Caco-2 (cell line): ENCODE results near the gene INO80C. TPM values are rescaled to one million over a fixed set of nuclear protein-coding genes. Genes with fewer than 3 reads are reported as not detected.

Experiments
- BruUV-seq: library from RNA; stranded (reverse); fragments of 400-500 nt; replicated peaks from 2 replicates; lab custom pipeline; 2021; lab: Mats Ljungman, UMichigan
- CTCF ChIA-PET: fragments of 300-600 bp; sonication (Branson Sonifier 250); formaldehyde crosslinking; loops from one replicate; lab custom pipeline; 2022; ENCODE audit warnings: antibody characterized with exemption; lab: Charles Lee
- POLR2A ChIA-PET: fragments of 300-600 bp; sonication (Branson Sonifier 250); formaldehyde crosslinking; loops from one replicate; lab custom pipeline; 2022; ENCODE audit warnings: antibody characterized with exemption; lab: Charles Lee
- DNase-seq, 2 experiments: peaks; one replicate each; pipeline versions ENCODE4 v3.0.0 to v3.0.0-alpha.2; 2020 to 2022
- H3K27me3 ChIP-seq: replicated peaks from 2 replicates; pipeline ENCODE4 v1.6.0; 2011; ENCODE audit warnings: low read length; ENCODE audit not compliant: control insufficient read depth, insufficient read depth
- H3K36me3 ChIP-seq: 2 replicates; pipeline ENCODE4 v1.5.1; 2011; ENCODE audit warnings: low read length; ENCODE audit not compliant: control insufficient read depth, insufficient read depth
- H3K4me1 ChIP-seq: fragments of 250-450 bp; sonication (Bioruptor Pico); 2 replicates; pipeline ENCODE4 v1.5.1; 2020; ENCODE audit warnings: mild to moderate bottlenecking
- H3K4me3 ChIP-seq: 2 replicates; pipeline ENCODE4 v1.5.1; 2011; ENCODE audit warnings: low read depth, mild to moderate bottlenecking, control low read depth, low read length
- H3K9me3 ChIP-seq: fragments of 250-450 bp; sonication (Bioruptor Pico); 2 replicates; pipeline ENCODE4 v1.5.1; 2020; ENCODE audit warnings: mild to moderate bottlenecking, moderate library complexity
- H3K27ac Mint-ChIP-seq: one replicate; pipeline ENCODE4 v1.8.0; 2022; ENCODE audit warnings: mixed read lengths; ENCODE audit not compliant: unreplicated experiment
- H3K27me3 Mint-ChIP-seq: one replicate; pipeline ENCODE4 v1.8.0; 2022; ENCODE audit warnings: mixed read lengths; ENCODE audit not compliant: insufficient read depth, unreplicated experiment
- H3K36me3 Mint-ChIP-seq: one replicate; pipeline ENCODE4 v1.8.0; 2022; ENCODE audit warnings: mild to moderate bottlenecking, mixed read lengths; ENCODE audit not compliant: insufficient read depth, unreplicated experiment
- H3K4me1 Mint-ChIP-seq: one replicate; pipeline ENCODE4 v1.8.0; 2022; ENCODE audit warnings: low read depth, mixed read lengths; ENCODE audit not compliant: unreplicated experiment
- H3K4me3 Mint-ChIP-seq: one replicate; pipeline ENCODE4 v1.8.0; 2022; ENCODE audit warnings: mild to moderate bottlenecking, moderate library complexity, mixed read lengths; ENCODE audit not compliant: unreplicated experiment
- H3K9me3 Mint-ChIP-seq: one replicate; pipeline ENCODE4 v1.8.0; 2022; ENCODE audit warnings: mixed read lengths; ENCODE audit not compliant: unreplicated experiment
- CTCF ChIP-seq, 2 experiments: fragments of 200-600 bp in 1 of 2; IDR thresholded peaks; 1 replicate in 1 of 2; 2 replicates in 1 of 2; pipeline versions ENCODE4 v1.5.1 to v1.8.0; 2011 to 2022; ENCODE audit warnings: antibody characterized with exemption in 1 of 2, control low read depth in 1 of 2, inconsistent platforms in 1 of 2, low read depth in 1 of 2, low read length in 1 of 2, mild to moderate bottlenecking in 1 of 2, moderate library complexity in 1 of 2; ENCODE audit not compliant: insufficient read depth in 1 of 2, severe bottlenecking in 1 of 2, unreplicated experiment in 1 of 2
- intact Hi-C: fragments of 100-400 bp; cut with micrococcal nuclease; formaldehyde crosslinking; loops from one replicate; pipeline ENCODE4 v1.10.0; 2022; ENCODE audit not compliant: unreplicated experiment
- total RNA-seq: library from RNA; stranded (reverse); gene quantifications from 2 replicates; pipeline ENCODE4 v1.2.3, GENCODE V29; 2022

INO80C gene
- total RNA-seq, 1 experiment from 2014 or later, result 26.6 TPM

- no peaks in the 10 kb centered on the region for H3K36me3 ChIP-seq
- ChIA-PET POLR2A (no interaction called here), CTCF (no interaction called here)
- Mint-ChIP-seq H3K36me3 (no peaks in the 10 kb centered on the region), H3K4me1 (no peaks in the 10 kb centered on the region), H3K27me3 (no peaks in the 10 kb centered on the region), H3K9me3 (no peaks in the 10 kb centered on the region), H3K27ac (no peak overlapping the region), H3K4me3 (no peak overlapping the region)
- no TSS peak for BruUV-seq
- H3K9me3 ChIP-seq, result no peaks in the 10 kb centered on the region
- H3K4me3 ChIP-seq, result no peak overlapping the region
- intact Hi-C loops, result no loop called here
- DNase-seq, result no peak
- H3K4me1 ChIP-seq, result no peaks in the 10 kb centered on the region
- no peaks in the 10 kb centered on the region for H3K27me3 ChIP-seq
- no peak for TF ChIP-seq CTCF (IDR thresholded peaks at IDR 0.05; ENCODE audit: insufficient read depth in 1 of 2, low read depth in 1 of 2, low read length in 1 of 2, severe bottlenecking in 1 of 2, unreplicated experiment in 1 of 2)
Observed at GRCh38 chr18:35443847-35444246, 53.9 kb downstream of the INO80C start.

GRCh38 chr18:35443434-35443833, 54.3 kb downstream of the INO80C start:
- POLR2A ChIA-PET, result no interaction called here

DNA sequence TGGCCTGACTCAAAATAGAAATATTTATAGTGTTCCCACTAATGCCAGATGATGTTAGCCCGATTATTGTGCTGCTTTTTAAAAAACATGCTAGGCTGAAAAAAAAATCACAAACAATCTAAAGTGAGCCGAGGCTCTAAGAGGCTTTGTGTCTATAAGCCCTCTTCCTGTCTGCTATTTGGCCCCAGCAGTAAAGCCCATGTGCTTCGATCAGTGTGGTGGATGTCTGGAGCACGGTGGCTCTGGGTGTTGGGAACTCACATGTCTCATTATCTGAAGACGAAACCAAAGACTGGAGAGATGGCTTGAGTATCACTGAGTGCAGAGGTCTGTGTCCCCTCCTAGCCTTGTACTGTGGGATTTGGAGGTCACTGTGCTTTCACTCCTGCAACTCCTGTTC, 55.1 kb downstream of the INO80C start:
- H3K27me3 ChIP-seq, result no peaks in the 10 kb centered on the region
- Mint-ChIP-seq H3K4me1 (no peaks in the 10 kb centered on the region), H3K9me3 (no peaks in the 10 kb centered on the region), H3K27me3 (no peaks in the 10 kb centered on the region), H3K27ac (no peak overlapping the region), H3K4me3 (no peak overlapping the region), H3K36me3 (peaks cover 6% of the 10 kb centered on the region)
- no peaks in the 10 kb centered on the region for H3K36me3 ChIP-seq
- DNase-seq, result no peak
- no peaks in the 10 kb centered on the region for H3K4me1 ChIP-seq
- BruUV-seq, result no TSS peak
- no peaks in the 10 kb centered on the region for H3K9me3 ChIP-seq
- H3K4me3 ChIP-seq, result no peak overlapping the region
- intact Hi-C loops, result no loop called here
- ChIA-PET POLR2A (no interaction called here), CTCF (no interaction called here)
- TF ChIP-seq CTCF (IDR thresholded peaks at IDR 0.05; ENCODE audit: insufficient read depth in 1 of 2, low read depth in 1 of 2, low read length in 1 of 2, severe bottlenecking in 1 of 2, unreplicated experiment in 1 of 2), result no peak

More at GRCh38 chr18:35443434-35443833, 54.3 kb downstream of the INO80C start:
- no peak overlapping the region for H3K4me3 Mint-ChIP-seq
- no peak overlapping the region for H3K27ac Mint-ChIP-seq
- no peak for DNase-seq
- no peaks in the 10 kb centered on the region for H3K27me3 Mint-ChIP-seq
- Histone ChIP-seq H3K4me3 (no peak overlapping the region), H3K36me3 (no peaks in the 10 kb centered on the region), H3K27me3 (no peaks in the 10 kb centered on the region), H3K9me3 (no peaks in the 10 kb centered on the region), H3K4me1 (no peaks in the 10 kb centered on the region)
- H3K4me1 Mint-ChIP-seq, result no peaks in the 10 kb centered on the region
- intact Hi-C loops, result no loop called here
- no TSS peak for BruUV-seq
- no peak for TF ChIP-seq CTCF (IDR thresholded peaks at IDR 0.05; ENCODE audit: insufficient read depth in 1 of 2, low read depth in 1 of 2, low read length in 1 of 2, severe bottlenecking in 1 of 2, unreplicated experiment in 1 of 2)
- CTCF ChIA-PET, result no interaction called here
- peaks cover 3% of the 10 kb centered on the region for H3K36me3 Mint-ChIP-seq
- H3K9me3 Mint-ChIP-seq, result no peaks in the 10 kb centered on the region
